H1 (cell line): ENCODE measurements around the gene CHRM4. TPM values are rescaled to one million over a fixed set of nuclear protein-coding genes. Genes with fewer than 3 reads are reported as not detected.

Experiments used
- BRCA1 ChIP-seq: IDR thresholded peaks from 2 replicates; pipeline ENCODE4 v1.6.1; 2012; ENCODE audit warnings: low read depth, low read length, improper control_type of control experiment
- CREB1 ChIP-seq: IDR thresholded peaks from 2 replicates; pipeline ENCODE4 v1.6.1; 2012; ENCODE audit warnings: inconsistent platforms
- EP300 ChIP-seq, 2 experiments: IDR thresholded peaks; 1 replicate in 1 of 2; 2 replicates in 1 of 2; pipeline ENCODE4 v1.6.1; 2011 to 2012; ENCODE audit warnings: low read depth in 2 of 2, low read length in 2 of 2, mild to moderate bottlenecking in 2 of 2, borderline replicate concordance in 1 of 2, inconsistent platforms in 1 of 2, moderate library complexity in 1 of 2
- FOSL1 ChIP-seq: IDR thresholded peaks from 2 replicates; pipeline ENCODE4 v1.6.1; 2011; ENCODE audit warnings: mild to moderate bottlenecking, low read depth, low read length, moderate library complexity; ENCODE audit not compliant: insufficient read depth
- USF2 ChIP-seq: IDR thresholded peaks from 2 replicates; pipeline ENCODE4 v1.6.1; 2011; ENCODE audit warnings: low read length, improper control_type of control experiment
- polyA plus RNA-seq, 7 experiments: library from polyadenylated mRNA; depleted of rRNA in 3 of 7; stranded (reverse) in 5 of 7; unstranded in 2 of 7; fragments of >200 nt in 5 of 7; fragments of 200-250 nt in 2 of 7; gene quantifications; 1 replicate in 5 of 7; 2 replicates in 1 of 7; 4 replicates in 1 of 7; pipeline versions ENCODE4 v1.2.1 to v1.2.3, GENCODE V29; 2011 to 2013; ENCODE audit warnings: missing spikeins in 2 of 7, mixed read lengths in 2 of 7
- total RNA-seq: library from RNA; stranded (reverse); fragmentation: NEBNext Ultra II Directional; extraction: Animal tissue kit (Norgen Biotek cat#: 25700); gene quantifications from 2 replicates; pipeline ENCODE4 v1.2.1, GENCODE V29; 2021

The CHRM4 gene
- total and polyA plus RNA-seq, 2 of the 8 experiments (the other 6 are each of a cell fraction or from before 2014, with no cell fraction given), result 1.1 to 1.3 TPM

- no peak for TF ChIP-seq CREB1
- no peak for TF ChIP-seq BRCA1
- TF ChIP-seq USF2, result no peak
- no peak for TF ChIP-seq EP300 (IDR thresholded peaks at IDR 0.05; ENCODE audit: borderline replicate concordance in 1 of 2, low read depth in 2 of 2, low read length in 2 of 2)
- TF ChIP-seq FOSL1, result no peak
Measured at GRCh38 chr11:46377290-46377689, 14.3 kb downstream of the CHRM4 start (continued).
